ENCODE data around the gene FYCO1. TPM values are rescaled to one million over a fixed set of nuclear protein-coding genes. Genes with fewer than 3 reads are reported as not detected.
A peak's percentile ranks its signal among the peaks of the same experiment; 100 is the strongest.

FYCO1 gene
- total RNA-seq, 2 experiments from 2014 or later: 14.1 to 14.5 TPM

DNA sequence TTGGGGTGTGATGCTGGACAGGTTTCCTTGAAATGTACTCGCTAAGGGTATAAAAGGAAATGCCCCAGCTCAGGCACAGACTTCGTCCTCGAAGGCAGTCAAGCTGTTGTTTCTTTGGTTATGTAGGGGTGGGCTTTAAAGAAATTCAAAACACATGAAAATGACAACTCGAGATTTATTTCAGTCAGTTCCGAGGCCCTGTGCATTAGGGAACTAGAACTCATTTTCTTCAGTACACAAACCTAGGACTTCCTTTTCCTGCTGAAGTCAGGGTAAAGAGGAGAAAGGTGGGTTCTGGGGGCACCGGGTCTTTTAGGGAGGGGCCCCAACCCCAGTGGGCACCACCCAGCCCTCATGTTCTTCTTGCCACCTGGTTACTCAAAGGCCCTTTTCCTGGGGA, 101.6 kb downstream of the FYCO1 start:
- DNase-seq (no peak), ATAC-seq (no peak)
- no peak overlapping the region for H3K27ac Mint-ChIP-seq
- no peaks in the 10 kb centered on the region for H3K9me3 Mint-ChIP-seq
- ChIA-PET CTCF (interaction anchor here (1.3 kb wide), 1 partner anchor 185 kb away, joined by 3 read pairs; no protein-coding TSS in a partner anchor), POLR2A (no interaction called here)
- no peaks in the 10 kb centered on the region for H3K36me3 Mint-ChIP-seq (ENCODE audit: low read depth)
- H3K4me3 Mint-ChIP-seq: no peak overlapping the region
- H3K27me3 Mint-ChIP-seq: peaks cover 37% of the 10 kb centered on the region
- TF ChIP-seq, protein P1, sequence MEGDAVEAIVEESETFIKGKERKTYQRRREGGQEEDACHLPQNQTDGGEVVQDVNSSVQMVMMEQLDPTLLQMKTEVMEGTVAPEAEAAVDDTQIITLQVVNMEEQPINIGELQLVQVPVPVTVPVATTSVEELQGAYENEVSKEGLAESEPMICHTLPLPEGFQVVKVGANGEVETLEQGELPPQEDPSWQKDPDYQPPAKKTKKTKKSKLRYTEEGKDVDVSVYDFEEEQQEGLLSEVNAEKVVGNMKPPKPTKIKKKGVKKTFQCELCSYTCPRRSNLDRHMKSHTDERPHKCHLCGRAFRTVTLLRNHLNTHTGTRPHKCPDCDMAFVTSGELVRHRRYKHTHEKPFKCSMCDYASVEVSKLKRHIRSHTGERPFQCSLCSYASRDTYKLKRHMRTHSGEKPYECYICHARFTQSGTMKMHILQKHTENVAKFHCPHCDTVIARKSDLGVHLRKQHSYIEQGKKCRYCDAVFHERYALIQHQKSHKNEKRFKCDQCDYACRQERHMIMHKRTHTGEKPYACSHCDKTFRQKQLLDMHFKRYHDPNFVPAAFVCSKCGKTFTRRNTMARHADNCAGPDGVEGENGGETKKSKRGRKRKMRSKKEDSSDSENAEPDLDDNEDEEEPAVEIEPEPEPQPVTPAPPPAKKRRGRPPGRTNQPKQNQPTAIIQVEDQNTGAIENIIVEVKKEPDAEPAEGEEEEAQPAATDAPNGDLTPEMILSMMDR (IDR thresholded peaks at IDR 0.05): no peak
- intact Hi-C loops (cut with micrococcal nuclease): no loop called here
- peaks cover 32% of the 10 kb centered on the region for H3K4me1 Mint-ChIP-seq (ENCODE audit: low read depth)

DNA sequence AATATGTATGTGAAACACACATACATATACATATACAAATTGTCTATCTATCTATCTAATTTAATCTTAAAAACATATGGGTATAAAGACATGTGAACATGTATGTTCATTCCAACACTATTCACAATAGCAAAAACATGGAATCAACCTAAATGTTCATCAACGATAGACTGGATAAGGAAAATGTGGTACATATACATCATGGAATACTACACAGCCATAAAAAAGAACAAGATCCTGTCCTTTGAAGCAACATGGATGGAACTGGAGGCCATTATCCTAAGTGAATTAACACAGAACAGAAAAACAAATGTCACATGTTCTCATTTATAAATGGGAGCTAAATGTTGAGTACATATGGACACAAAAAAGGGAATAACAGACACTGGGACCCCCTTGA, 103.5 kb downstream of the FYCO1 start:
- no peaks in the 10 kb centered on the region for H3K36me3 Mint-ChIP-seq (ENCODE audit: low read depth)
- POLR2A ChIA-PET: interaction anchor here (0.6 kb wide), 1 partner anchor 537 kb away, joined by 3 read pairs; no protein-coding TSS in a partner anchor
- no peak for ATAC-seq
- no peak overlapping the region for H3K27ac Mint-ChIP-seq
- CTCF ChIA-PET: interaction anchor here (1.1 kb wide), 1 partner anchor 187 kb away, joined by 3 read pairs; no protein-coding TSS in a partner anchor
- H3K4me3 Mint-ChIP-seq: no peak overlapping the region
- intact Hi-C loops (cut with micrococcal nuclease): no loop called here
- H3K27me3 Mint-ChIP-seq: peaks cover 31% of the 10 kb centered on the region
- H3K9me3 Mint-ChIP-seq: no peaks in the 10 kb centered on the region
- DNase-seq: no peak
- H3K4me1 Mint-ChIP-seq (ENCODE audit: low read depth): peaks cover 36% of the 10 kb centered on the region
- TF ChIP-seq, protein P1 (IDR thresholded peaks at IDR 0.05): no peak

DNA sequence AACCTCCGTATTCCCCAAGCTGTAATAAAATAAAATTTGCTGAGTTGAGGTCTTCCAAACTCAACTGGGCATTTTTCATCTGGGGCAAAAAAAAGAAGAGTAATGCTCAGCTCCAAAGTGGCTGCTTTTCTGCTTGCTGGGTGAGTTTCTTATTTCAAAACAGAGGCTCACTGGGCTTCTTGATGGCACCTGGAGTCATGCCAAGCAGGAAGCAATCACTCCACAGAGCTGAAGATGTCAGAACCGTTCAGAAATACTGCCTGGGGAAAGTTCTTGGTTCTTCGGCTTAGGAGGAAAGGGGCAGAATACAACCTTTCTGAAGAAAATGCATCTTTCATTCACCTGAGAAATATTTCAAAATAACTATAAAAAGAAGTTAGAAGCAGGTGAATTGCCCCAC, 105.2 kb downstream of the FYCO1 start:
- TF ChIP-seq, protein P1 (IDR thresholded peaks at IDR 0.05): no peak
- intact Hi-C loops (cut with micrococcal nuclease): no loop called here
- ChIA-PET CTCF (interaction anchor here (0.8 kb wide), 1 partner anchor 129 kb away, joined by 3 read pairs; no protein-coding TSS in a partner anchor), POLR2A (no interaction called here)
- peak; percentile 38 for DNase-seq
- Mint-ChIP-seq H3K27ac (no peak overlapping the region), H3K27me3 (peaks cover 35% of the 10 kb centered on the region), H3K4me1 (ENCODE audit: low read depth) (peaks cover 43% of the 10 kb centered on the region), H3K36me3 (ENCODE audit: low read depth) (no peaks in the 10 kb centered on the region), H3K4me3 (peak overlapping the region; percentile 46), H3K9me3 (no peaks in the 10 kb centered on the region)
- no peak for ATAC-seq

DNA sequence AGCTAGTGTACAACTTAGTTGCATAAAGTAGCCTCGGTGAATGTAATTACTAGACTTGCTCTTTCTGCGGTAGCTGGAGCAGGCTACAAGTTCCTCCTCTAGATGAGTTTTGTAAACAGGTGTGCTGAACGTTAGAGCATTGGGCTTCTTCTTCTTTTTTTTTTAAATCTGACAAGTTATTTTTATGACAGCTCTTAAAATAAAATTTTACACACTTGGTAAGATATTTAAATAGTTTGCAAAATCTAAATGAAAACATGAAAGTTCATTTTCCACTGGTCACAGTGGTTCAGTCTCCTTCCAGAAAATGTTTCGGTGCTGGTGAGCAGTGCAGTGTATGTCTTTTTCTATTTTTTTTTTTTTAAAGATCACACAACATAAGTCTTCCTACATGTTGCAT, 106.3 kb downstream of the FYCO1 start:
- TF ChIP-seq, protein P1 (IDR thresholded peaks at IDR 0.05): no peak
- POLR2A ChIA-PET: interaction anchor here (0.6 to 1.8 kb wide), 3 partner anchors 8 to 1602 kb away, joined by 3 to 7 read pairs (median 3); no protein-coding TSS in a partner anchor

DNA sequence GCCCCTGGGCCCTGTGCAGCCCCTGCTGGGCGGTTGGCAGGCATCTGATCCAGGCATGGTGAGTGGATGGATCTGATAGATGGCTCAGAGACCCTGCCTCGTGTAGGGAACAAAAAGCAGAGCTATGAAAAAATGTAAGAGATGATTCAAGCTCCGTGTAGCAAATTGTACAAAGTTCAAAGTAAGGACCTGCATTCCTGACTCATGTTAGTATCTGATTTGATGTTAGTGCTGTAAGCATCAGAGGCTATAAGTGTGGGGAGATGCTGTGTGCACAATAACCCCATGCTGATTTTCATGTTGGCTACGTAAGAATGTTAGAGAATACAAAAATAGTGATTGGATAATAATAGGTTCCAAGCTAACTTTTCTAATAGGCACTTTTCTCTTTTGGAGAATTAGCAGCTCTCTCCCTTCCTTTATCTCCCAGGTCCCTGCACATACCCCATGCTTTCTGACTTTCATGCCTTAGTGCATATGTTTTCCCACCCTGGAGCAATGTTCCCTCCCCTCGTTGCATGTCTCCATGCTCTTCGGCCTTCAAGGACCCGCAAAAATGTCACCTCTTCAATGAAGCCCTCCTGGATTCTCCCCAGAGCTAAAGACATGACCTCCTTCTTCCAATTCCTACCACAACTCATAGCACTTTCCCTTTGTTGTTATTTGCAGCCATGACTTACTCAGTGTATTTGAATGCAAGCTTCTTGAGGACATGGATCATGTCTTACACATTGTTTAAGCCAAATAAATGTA, 107.7 kb downstream of the FYCO1 start:
- Mint-ChIP-seq H3K36me3 (ENCODE audit: low read depth) (no peaks in the 10 kb centered on the region), H3K9me3 (no peaks in the 10 kb centered on the region), H3K27ac (no peak overlapping the region), H3K4me1 (ENCODE audit: low read depth) (peaks cover 28% of the 10 kb centered on the region), H3K27me3 (peaks cover 41% of the 10 kb centered on the region), H3K4me3 (no peak overlapping the region)
- POLR2A ChIA-PET: interaction anchor here (0.7 to 1.8 kb wide), 4 partner anchors 16 to 35 kb away, joined by 3 to 7 read pairs (median 4); no protein-coding TSS in a partner anchor
- CTCF ChIA-PET: interaction anchor here (1.6 to 2.7 kb wide), 2 partner anchors 41 to 191 kb away, joined by 4 to 15 read pairs; no protein-coding TSS in a partner anchor
- DNase-seq (no peak), ATAC-seq (no peak)
- TF ChIP-seq, protein P1 (IDR thresholded peaks at IDR 0.05): no peak
- intact Hi-C loops (cut with micrococcal nuclease): no loop called here

More for the DNA sequence above, 106.3 kb downstream of the FYCO1 start:
- Mint-ChIP-seq H3K27ac (no peak overlapping the region), H3K4me1 (ENCODE audit: low read depth) (peaks cover 42% of the 10 kb centered on the region), H3K9me3 (no peaks in the 10 kb centered on the region), H3K36me3 (ENCODE audit: low read depth) (no peaks in the 10 kb centered on the region), H3K27me3 (peaks cover 37% of the 10 kb centered on the region), H3K4me3 (no peak overlapping the region)
- CTCF ChIA-PET: interaction anchor here (0.8 to 0.9 kb wide), 2 partner anchors 21 to 50 kb away, joined by 3 read pairs; no protein-coding TSS in a partner anchor
- ATAC-seq (no peak), DNase-seq (no peak)
- intact Hi-C loops (cut with micrococcal nuclease): no loop called here

Measured in activated CD8-positive, alpha-beta T cell treated with anti-CD3 and anti-CD28 coated beads for 36 hours (primary cell).